Measurements from ENCODE around the gene FRS2.
"Not testable (repeated sequence)": the region's sequence is repeated elsewhere in the genome, so short reads cannot be mapped to it uniquely, and the experiment has no call there.

FRS2 gene

DNA sequence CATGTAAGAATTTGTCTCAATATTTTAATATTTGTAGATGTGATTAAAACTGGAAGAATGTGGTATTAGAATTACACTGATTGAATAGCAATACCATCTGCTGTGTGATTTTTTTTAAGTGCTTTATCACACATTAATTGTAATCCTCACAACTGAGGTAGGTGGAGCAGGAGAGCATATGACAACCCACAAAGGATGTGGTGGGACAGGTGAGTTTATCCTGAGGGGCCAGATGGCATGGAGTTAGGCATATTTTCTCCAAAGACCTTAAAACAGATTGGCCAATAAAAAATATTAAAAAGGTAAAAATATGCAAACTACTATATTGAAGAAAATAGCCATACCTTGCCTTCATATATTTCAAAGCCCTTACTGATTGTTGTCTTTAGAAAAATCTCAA, 132.8 kb downstream of the FRS2 start:
- Histone ChIP-seq H2AFZ (ENCODE audit: low read depth) (no peak overlapping the region), H3K27me3 (ENCODE audit: insufficient read depth, low read depth) (no peaks in the 10 kb centered on the region), H3K36me3 (ENCODE audit: insufficient read depth) (peaks cover 31% of the 10 kb centered on the region), H3K27ac (no peak overlapping the region), H3K4me1 (ENCODE audit: low read depth, poor library complexity, severe bottlenecking) (no peaks in the 10 kb centered on the region), H3K79me2 (ENCODE audit: insufficient read depth, low read depth) (no peaks in the 10 kb centered on the region), H3K4me3 (IDR thresholded peaks at IDR 0.05; ENCODE audit: insufficient read depth, low read depth, low read length) (no peak overlapping the region), H3K9ac (no peak overlapping the region), H3K4me2 (no peak overlapping the region), H4K20me1 (ENCODE audit: insufficient read depth) (no peaks in the 10 kb centered on the region)
- TF ChIP-seq, protein P1, sequence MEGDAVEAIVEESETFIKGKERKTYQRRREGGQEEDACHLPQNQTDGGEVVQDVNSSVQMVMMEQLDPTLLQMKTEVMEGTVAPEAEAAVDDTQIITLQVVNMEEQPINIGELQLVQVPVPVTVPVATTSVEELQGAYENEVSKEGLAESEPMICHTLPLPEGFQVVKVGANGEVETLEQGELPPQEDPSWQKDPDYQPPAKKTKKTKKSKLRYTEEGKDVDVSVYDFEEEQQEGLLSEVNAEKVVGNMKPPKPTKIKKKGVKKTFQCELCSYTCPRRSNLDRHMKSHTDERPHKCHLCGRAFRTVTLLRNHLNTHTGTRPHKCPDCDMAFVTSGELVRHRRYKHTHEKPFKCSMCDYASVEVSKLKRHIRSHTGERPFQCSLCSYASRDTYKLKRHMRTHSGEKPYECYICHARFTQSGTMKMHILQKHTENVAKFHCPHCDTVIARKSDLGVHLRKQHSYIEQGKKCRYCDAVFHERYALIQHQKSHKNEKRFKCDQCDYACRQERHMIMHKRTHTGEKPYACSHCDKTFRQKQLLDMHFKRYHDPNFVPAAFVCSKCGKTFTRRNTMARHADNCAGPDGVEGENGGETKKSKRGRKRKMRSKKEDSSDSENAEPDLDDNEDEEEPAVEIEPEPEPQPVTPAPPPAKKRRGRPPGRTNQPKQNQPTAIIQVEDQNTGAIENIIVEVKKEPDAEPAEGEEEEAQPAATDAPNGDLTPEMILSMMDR (conservative IDR thresholded peaks at IDR 0.05; ENCODE audit: low read depth, low read length), result peak; percentile 22; the same call in 1 of the 2 replicates

DNA sequence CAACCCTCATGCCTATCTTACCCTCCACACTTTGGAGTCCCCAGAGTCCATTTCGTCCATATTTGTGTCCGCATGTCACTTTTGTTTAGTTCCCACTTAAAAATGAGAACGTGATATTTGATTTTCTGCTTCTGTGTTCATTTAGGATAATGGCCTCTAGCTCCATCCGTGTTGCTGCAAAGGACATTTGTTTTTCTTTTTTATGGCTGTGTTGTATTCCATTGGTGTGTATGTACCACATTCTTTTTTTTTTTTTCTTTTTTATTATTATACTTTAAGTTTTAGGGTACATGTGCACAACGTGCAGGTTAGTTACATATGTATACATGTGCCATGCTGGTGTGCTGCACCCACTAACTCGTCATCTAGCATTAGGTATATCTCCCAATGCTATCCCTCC, 133.4 kb downstream of the FRS2 start:
- H3K4me1 ChIP-seq (ENCODE audit: low read depth, poor library complexity, severe bottlenecking); H4K20me1 ChIP-seq (ENCODE audit: insufficient read depth); H3K4me2 ChIP-seq; H3K27ac ChIP-seq; H3K9ac ChIP-seq; H3K27me3 ChIP-seq (ENCODE audit: insufficient read depth, low read depth); H2AFZ ChIP-seq (ENCODE audit: low read depth); H3K79me2 ChIP-seq (ENCODE audit: insufficient read depth, low read depth); H3K4me3 ChIP-seq (IDR thresholded peaks at IDR 0.05; ENCODE audit: insufficient read depth, low read depth, low read length): not testable (repeated sequence)
- H3K36me3 ChIP-seq (ENCODE audit: insufficient read depth), result peaks cover 27% of the 10 kb centered on the region

GRCh38 chr12:69604275-69604674, 134.1 kb downstream of the FRS2 start:
- H3K4me3 ChIP-seq (IDR thresholded peaks at IDR 0.05; ENCODE audit: insufficient read depth, low read depth, low read length); H2AFZ ChIP-seq (ENCODE audit: low read depth); H3K4me1 ChIP-seq (ENCODE audit: low read depth, poor library complexity, severe bottlenecking); H3K4me2 ChIP-seq; H3K9ac ChIP-seq; H3K27me3 ChIP-seq (ENCODE audit: insufficient read depth, low read depth); H4K20me1 ChIP-seq (ENCODE audit: insufficient read depth); H3K79me2 ChIP-seq (ENCODE audit: insufficient read depth, low read depth); H3K27ac ChIP-seq: not testable (repeated sequence)
- peaks cover 22% of the 10 kb centered on the region for H3K36me3 ChIP-seq (ENCODE audit: insufficient read depth)

DNA sequence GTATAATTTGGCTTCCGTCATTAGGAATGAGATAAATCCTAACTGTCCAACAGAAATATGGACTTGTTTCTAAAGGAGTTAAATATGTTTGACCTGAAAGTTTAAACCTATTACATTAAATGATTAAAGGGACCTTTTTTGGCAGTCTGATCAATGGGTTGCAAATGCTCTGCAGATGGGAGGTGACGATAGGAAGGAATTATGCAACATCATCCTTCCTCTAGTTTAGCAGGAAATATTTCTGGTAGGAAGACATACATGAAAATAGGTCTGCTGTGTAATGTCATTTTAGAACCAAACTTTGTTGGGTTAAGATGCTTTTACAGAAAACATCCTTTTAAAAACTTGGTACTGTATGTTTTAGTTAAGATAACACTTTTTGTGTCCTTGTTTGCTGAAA, 137.9 kb downstream of the FRS2 start:
- TF ChIP-seq, protein P1 (conservative IDR thresholded peaks at IDR 0.05; ENCODE audit: low read depth, low read length), result no peak
- H3K79me2 ChIP-seq (ENCODE audit: insufficient read depth, low read depth), result no peaks in the 10 kb centered on the region
- no peak overlapping the region for H3K4me2 ChIP-seq
- no peak overlapping the region for H3K9ac ChIP-seq
- H3K27me3 ChIP-seq (ENCODE audit: insufficient read depth, low read depth), result no peaks in the 10 kb centered on the region
- H3K36me3 ChIP-seq (ENCODE audit: insufficient read depth), result no peaks in the 10 kb centered on the region
- H4K20me1 ChIP-seq (ENCODE audit: insufficient read depth), result no peaks in the 10 kb centered on the region
- no peaks in the 10 kb centered on the region for H3K4me1 ChIP-seq (ENCODE audit: low read depth, poor library complexity, severe bottlenecking)
- no peak overlapping the region for H2AFZ ChIP-seq (ENCODE audit: low read depth)
- H3K4me3 ChIP-seq (IDR thresholded peaks at IDR 0.05; ENCODE audit: insufficient read depth, low read depth, low read length), result no peak overlapping the region
- H3K27ac ChIP-seq, result no peak overlapping the region

- TF ChIP-seq, protein P1 (conservative IDR thresholded peaks at IDR 0.05; ENCODE audit: low read depth, low read length), result no peak
- Histone ChIP-seq H3K4me3 (IDR thresholded peaks at IDR 0.05; ENCODE audit: insufficient read depth, low read depth, low read length) (no peak overlapping the region), H3K27me3 (ENCODE audit: insufficient read depth, low read depth) (no peaks in the 10 kb centered on the region), H3K79me2 (ENCODE audit: insufficient read depth, low read depth) (no peaks in the 10 kb centered on the region), H2AFZ (ENCODE audit: low read depth) (no peak overlapping the region), H3K36me3 (ENCODE audit: insufficient read depth) (no peaks in the 10 kb centered on the region), H3K9ac (no peak overlapping the region), H4K20me1 (ENCODE audit: insufficient read depth) (no peaks in the 10 kb centered on the region), H3K4me2 (no peak overlapping the region), H3K27ac (no peak overlapping the region), H3K4me1 (ENCODE audit: low read depth, poor library complexity, severe bottlenecking) (no peaks in the 10 kb centered on the region)
Measured at GRCh38 chr12:69610126-69610525, 139.9 kb downstream of the FRS2 start.

All from KMS-11 (cell line).